ENCODE measurements around the gene CYTH1. TPM values are rescaled to one million over a fixed set of nuclear protein-coding genes. Genes with fewer than 3 reads are reported as not detected.

The CYTH1 gene
- total and polyA plus RNA-seq, 8 donors: 18.3 to 34.4 (median 23.5) TPM

DNA sequence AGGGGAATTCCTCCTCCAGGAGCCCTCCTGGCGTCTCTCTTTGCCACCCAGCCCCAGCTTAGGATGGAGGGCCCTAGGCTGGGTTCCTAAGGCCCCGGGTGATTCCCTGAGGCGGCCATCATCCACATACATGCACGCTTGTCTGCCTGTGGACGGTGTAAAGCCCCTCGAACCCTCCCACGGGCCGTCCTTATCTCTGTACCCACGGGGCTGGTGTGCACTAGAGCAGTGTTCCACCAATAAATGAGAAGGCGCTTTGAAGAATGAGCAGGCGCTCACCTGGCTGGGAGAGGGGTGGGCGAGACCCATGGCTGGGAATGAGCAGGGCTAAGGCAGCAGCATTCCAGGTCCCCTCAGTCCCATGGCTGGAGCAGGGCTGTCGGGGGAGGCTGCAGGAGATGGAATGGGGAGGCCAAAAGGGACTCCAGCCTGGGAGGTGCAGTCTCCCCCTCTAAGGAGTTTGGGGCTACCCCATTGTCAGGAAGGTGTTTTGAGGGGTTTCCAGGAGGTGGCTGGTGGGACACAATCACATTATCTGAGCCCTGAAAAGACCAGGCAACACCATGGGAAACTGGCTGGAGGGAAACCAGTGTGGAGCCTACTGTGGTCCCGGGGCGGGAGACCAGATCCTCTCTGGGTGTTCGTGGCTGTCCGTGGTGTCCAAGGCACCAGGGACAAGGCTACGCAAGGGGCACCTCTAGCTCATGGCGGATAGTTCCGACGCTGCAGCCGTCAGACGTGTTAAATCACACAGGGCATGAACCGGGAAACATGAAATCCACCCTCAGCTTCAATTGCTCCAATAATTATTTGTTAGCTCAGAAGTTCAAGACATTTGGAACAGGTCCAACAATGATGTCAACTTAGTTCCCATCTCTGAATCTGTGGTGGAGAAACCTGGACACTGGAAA lies 117.3 kb downstream of the CYTH1 start:
- 70 to 80% methylated on average over 24 of the region's 24 CpGs for WGBS, 2 donors
- no peak overlapping the region for H3K4me3 ChIP-seq

GRCh38 chr17:78661093-78661770 lies 120.8 kb downstream of the CYTH1 start:
- H3K27ac ChIP-seq: no peak overlapping the region
- peak in 1 of 6 donors; percentile 30 for DNase-seq
- peak in 3 of 4 donors; percentile 44 to 69 (median 62) for ATAC-seq
- no peaks in the 10 kb centered on the region for H3K4me1 ChIP-seq
- no peak overlapping the region for H3K4me3 ChIP-seq
- WGBS, 2 donors: 49 to 50% methylated on average over 17 of the region's 17 CpGs
- no peaks in the 10 kb centered on the region for H3K27me3 ChIP-seq
- no peaks in the 10 kb centered on the region for H3K36me3 ChIP-seq
- FAIRE-seq: no peak
- intact Hi-C loops (cut with DNase I): no loop called here
- no peak for TF ChIP-seq CTCF (IDR thresholded peaks at IDR 0.05)
- no peaks in the 10 kb centered on the region for H3K9me3 ChIP-seq

More for the DNA sequence above, 117.3 kb downstream of the CYTH1 start:
- FAIRE-seq (no peak), ATAC-seq (peak in 3 of 4 donors; percentile 14 to 25 (median 23)), DNase-seq (peak in 1 of 6 donors; percentile 45)
- no peaks in the 10 kb centered on the region for H3K27me3 ChIP-seq
- intact Hi-C loops (cut with DNase I): no loop called here
- H3K4me1 ChIP-seq: no peaks in the 10 kb centered on the region
- no peaks in the 10 kb centered on the region for H3K36me3 ChIP-seq
- H3K27ac ChIP-seq: no peak overlapping the region
- H3K9me3 ChIP-seq: no peaks in the 10 kb centered on the region
- TF ChIP-seq CTCF (IDR thresholded peaks at IDR 0.05): no peak

- ATAC-seq (no peak), FAIRE-seq (no peak), DNase-seq (peak in 1 of 6 donors; percentile 33)
- H3K4me3 ChIP-seq: no peak overlapping the region
- H3K9me3 ChIP-seq: no peaks in the 10 kb centered on the region
- WGBS, 2 donors: 92 to 95% methylated on average over 12 of the region's 12 CpGs
- H3K36me3 ChIP-seq: no peaks in the 10 kb centered on the region
- no peak for TF ChIP-seq CTCF (IDR thresholded peaks at IDR 0.05)
- no peak overlapping the region for H3K27ac ChIP-seq
- no peaks in the 10 kb centered on the region for H3K4me1 ChIP-seq
- H3K27me3 ChIP-seq: no peaks in the 10 kb centered on the region
- intact Hi-C loops (cut with DNase I): no loop called here
Measured at GRCh38 chr17:78659546-78659945, 122.5 kb downstream of the CYTH1 start.

GRCh38 chr17:78658281-78658785 lies 123.7 kb downstream of the CYTH1 start:
- no peak for ATAC-seq
- TF ChIP-seq CTCF (IDR thresholded peaks at IDR 0.05): no peak
- Histone ChIP-seq H3K4me3 (no peak overlapping the region), H3K27me3 (no peaks in the 10 kb centered on the region), H3K27ac (no peak overlapping the region), H3K36me3 (no peaks in the 10 kb centered on the region), H3K9me3 (no peaks in the 10 kb centered on the region), H3K4me1 (no peaks in the 10 kb centered on the region)
- 85 to 86% methylated on average over 18 of the region's 18 CpGs for WGBS, 2 donors
- FAIRE-seq: no peak
- intact Hi-C loops (cut with DNase I): no loop called here
- peak in 1 of 6 donors; percentile 30 for DNase-seq

All from pancreas (tissue), 10 donors.